HTERT RPE-1 (cell line): ENCODE data around the gene AFF1.

Experiments
- in situ Hi-C: fragments of 300-500 bp; cut with MboI; formaldehyde crosslinking; loops from 4 replicates; pipeline ENCODE4 v1.14.3; 2020; ENCODE audit warnings: low sequenced_read_pairs

Gene AFF1, protein sequence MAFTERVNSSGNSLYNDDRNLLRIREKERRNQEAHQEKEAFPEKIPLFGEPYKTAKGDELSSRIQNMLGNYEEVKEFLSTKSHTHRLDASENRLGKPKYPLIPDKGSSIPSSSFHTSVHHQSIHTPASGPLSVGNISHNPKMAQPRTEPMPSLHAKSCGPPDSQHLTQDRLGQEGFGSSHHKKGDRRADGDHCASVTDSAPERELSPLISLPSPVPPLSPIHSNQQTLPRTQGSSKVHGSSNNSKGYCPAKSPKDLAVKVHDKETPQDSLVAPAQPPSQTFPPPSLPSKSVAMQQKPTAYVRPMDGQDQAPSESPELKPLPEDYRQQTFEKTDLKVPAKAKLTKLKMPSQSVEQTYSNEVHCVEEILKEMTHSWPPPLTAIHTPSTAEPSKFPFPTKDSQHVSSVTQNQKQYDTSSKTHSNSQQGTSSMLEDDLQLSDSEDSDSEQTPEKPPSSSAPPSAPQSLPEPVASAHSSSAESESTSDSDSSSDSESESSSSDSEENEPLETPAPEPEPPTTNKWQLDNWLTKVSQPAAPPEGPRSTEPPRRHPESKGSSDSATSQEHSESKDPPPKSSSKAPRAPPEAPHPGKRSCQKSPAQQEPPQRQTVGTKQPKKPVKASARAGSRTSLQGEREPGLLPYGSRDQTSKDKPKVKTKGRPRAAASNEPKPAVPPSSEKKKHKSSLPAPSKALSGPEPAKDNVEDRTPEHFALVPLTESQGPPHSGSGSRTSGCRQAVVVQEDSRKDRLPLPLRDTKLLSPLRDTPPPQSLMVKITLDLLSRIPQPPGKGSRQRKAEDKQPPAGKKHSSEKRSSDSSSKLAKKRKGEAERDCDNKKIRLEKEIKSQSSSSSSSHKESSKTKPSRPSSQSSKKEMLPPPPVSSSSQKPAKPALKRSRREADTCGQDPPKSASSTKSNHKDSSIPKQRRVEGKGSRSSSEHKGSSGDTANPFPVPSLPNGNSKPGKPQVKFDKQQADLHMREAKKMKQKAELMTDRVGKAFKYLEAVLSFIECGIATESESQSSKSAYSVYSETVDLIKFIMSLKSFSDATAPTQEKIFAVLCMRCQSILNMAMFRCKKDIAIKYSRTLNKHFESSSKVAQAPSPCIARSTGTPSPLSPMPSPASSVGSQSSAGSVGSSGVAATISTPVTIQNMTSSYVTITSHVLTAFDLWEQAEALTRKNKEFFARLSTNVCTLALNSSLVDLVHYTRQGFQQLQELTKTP

DNA sequence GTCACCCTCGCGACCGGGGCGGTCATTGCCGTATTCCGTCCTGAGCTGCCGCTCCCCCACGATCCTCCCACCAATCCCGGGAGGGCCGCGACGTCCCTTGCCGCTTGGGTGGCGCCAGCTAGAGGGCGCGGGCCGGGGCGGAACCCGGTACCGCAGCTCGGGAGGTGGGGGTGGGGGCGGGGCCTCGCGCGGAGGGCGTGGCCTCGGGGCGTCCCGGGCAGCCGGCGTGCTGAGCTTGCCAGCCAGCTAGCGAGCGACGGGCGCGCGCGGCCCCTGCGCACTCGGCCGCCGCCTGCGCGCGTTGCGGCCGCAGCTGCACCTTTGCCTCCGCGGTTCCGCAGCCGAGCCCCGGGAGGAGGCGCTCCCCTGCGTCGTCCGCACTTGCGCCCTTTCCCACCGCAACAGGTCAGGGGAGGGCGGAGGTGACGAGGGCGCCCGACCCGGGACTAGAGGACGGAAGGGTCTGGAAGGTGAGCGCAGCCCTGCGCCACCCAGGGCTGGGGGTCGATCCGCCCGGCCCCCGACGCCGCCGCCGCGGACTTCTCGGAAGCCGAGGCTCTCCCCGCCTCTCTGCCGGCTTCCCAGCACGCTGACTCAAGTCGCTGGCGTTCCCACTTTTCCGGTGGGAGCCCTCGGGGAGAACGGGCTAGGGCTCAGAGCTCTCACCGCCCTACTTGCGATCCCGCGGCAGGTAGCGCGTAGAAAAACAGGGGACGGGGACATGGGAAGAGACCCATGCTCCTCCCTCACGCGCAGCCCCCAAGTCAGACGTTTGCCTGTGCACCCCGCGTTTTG, at the start of gene AFF1:
TSS of gene AFF1 (plus strand) at position 241 of the 795 bp plus-strand sequence. CDS start 13,523 bp downstream, outside the sequence.
- in situ Hi-C loops = no loop called here

DNA sequence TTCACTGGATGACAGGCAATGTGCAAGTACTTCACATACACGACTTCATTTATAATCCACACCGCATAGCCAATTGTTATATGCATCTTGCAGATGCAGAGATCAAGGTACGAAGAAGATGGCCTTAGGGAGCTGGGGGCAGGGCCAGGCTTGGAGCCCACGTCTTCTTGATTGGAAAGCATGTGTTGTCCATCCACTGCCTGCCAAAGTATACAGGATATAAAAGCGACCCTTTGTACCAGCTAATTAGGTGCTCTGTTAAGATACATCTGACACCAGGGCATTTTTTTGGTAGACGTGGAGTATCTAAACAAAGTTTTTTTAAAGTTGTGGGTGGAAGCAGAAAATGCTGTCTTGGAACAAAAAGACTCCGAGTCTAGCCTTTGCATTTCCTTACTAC, 44.0 kb upstream of the AFF1 start:
- in situ Hi-C loops = no loop called here

GRCh38 chr4:86891762-86892635, 42.8 kb upstream of the AFF1 start, which contains the start of gene C4orf36:
C4orf36 (minus strand) TSS chr4:86892422; CDS start chr4:86891520, 902 bp downstream.
- in situ Hi-C loops = no loop called here

DNA sequence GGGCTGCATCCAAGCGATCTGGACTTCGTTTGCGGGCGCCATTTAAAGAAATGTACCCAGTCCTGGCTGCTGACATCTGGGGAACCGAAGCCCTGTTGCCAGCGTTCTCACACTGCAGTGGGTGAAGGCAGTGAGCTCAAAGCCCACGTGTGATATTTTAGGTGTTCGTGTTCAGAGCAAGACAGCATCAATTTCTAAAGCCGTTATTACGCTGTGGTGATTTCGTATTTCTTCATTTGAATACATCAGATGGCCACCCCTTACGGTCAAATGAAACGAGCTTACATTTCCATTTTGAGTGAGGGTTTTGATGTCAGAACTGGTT, 42.2 kb upstream of the AFF1 start:
- in situ Hi-C loops = no loop called here

DNA sequence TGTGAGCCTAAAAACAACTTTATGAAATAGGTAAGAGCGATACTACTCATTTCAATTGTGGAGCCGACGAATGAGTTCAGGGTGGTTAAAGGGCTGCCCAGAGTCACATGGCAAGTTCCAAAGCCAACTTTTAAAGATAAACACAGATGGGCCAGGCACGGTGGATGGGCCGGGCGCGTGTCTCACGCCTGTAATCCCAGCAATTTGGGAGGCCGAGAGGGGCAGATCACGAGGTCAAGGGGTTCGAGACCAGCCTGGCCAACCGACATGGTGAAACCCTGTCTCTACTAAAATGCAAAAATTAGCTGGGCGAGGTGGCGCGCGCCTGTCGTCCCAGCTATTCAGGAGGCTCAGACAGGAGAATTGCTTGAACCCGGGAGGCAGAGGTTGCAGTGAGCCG, 41.7 kb upstream of the AFF1 start:
- in situ Hi-C loops = no loop called here

- in situ Hi-C loops = no loop called here
Measured at GRCh38 chr4:86894455-86894854, 40.4 kb upstream of the AFF1 start.

- in situ Hi-C loops = no loop called here
Measured at GRCh38 chr4:86895692-86896488, 38.9 kb upstream of the AFF1 start.

GRCh38 chr4:86896596-86896995, 38.2 kb upstream of the AFF1 start:
- in situ Hi-C loops = no loop called here

GRCh38 chr4:86898562-86898961, 36.2 kb upstream of the AFF1 start:
- in situ Hi-C loops = no loop called here

DNA sequence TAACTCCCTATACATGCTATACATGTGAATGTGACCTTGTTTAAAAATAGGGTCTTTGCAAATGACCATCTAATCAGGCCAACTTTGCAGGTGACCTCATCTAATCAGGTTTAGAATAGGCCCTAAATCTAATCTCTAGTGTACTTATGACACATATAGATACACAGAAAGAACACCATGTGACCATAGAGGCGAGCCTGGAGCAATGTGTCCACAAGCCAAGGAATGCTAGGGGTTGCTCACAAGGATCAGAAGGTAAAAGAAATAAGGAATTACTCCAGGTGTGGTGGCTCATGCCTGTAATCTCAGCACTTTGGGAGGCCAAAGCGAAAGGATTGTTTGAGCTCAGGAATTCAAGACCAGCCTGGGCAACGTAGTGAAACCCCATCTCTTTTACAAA, 32.9 kb upstream of the AFF1 start:
- in situ Hi-C loops = no loop called here

GRCh38 chr4:86908251-86908657, 26.6 kb upstream of the AFF1 start:
- in situ Hi-C loops = no loop called here

DNA sequence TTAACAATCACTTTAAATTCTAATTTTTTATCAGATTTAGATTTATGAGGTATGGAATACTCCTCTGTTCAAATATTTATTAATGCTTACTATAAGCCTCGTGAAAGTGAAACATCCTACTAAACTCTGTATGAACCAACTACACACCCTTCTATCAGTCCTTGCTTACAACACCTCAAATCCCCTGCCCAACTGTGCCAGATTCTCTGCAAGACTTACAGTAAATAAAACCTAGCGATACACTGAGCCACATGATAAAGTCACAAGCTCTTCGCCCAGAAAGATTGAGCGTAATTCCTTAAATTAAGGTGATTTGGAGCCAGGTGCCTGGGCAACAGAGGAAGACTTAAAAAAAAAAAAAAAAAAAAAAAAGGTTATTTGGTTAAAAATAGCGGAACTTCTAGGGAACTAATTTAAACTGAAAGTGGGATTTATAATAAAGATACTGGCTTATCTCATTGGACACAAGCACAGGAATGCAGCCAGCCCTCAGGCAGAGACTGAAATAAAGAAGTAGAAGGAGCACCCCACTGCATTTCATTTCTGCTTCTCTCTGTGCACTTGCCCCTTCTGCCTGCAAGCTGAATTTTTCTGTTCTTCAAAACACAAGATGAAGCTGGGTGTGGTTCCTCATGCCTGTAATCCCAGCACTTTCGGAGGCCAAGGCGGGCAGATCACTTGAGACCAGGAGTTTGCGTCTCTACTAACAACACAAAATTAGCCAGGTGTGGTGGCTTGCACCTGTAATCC, 25.1 kb upstream of the AFF1 start:
- in situ Hi-C loops = no loop called here

DNA sequence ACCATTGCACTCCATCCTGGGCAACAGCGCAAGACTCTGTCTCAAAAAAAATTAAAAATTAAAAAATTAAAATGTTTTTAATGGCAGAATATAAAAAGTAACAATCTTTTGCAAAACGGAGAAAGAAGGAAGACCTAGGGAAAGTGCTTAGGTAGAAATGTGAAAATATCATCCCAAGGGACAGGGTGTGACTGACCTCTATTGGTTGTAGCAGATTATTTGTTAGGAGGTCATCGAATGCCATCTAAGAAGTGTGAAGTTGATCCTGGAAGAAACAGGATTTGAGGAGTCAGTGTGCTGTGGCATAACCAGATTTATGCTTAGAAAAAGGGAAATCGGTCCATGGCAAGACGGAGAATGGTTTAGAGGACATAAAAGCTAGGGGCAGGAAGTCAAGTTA, 24.4 kb upstream of the AFF1 start:
- in situ Hi-C loops = no loop called here

DNA sequence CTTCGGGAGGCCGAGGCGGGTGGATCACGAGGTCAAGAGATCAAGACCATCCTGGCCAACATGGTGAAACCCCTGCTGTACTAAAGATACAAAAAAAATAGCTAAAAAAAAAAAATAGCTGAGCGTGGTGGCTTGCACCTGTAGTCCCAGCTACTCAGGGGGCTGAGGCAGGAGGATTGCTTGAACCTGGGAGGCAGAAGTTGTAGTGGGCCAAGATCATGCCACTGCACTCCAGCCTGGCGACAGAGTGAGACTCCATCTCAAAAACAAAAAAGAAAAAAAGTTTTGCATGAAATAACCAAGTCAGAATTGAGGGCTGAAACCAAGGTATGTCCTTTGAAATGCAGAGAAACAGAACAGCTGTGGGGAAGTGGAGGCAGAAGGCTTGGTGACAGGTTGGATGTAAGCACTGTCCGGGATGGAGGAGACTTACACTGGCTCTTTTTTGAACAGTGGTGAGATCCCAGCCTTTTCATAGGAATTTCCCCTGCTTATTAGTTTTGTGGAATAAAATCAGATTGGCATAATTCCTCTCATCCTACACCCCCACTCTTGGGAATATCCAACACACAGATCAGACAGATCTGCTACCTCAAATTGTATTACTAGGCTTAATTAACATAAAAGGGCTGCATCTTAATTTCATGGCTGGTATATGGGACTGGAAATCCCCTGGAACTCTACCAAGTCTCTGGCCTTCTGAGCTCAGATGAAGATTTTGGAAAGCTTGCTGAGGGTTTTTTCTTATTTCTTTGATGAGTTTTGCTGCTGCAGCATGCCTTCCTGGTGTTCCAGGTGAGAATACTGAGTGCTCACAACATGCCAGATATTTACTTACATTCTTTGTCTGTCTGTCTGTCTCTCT, 23.8 kb upstream of the AFF1 start:
- in situ Hi-C loops = no loop called here

GRCh38 chr4:86916392-86916791, 18.4 kb upstream of the AFF1 start:
- in situ Hi-C loops = no loop called here

DNA sequence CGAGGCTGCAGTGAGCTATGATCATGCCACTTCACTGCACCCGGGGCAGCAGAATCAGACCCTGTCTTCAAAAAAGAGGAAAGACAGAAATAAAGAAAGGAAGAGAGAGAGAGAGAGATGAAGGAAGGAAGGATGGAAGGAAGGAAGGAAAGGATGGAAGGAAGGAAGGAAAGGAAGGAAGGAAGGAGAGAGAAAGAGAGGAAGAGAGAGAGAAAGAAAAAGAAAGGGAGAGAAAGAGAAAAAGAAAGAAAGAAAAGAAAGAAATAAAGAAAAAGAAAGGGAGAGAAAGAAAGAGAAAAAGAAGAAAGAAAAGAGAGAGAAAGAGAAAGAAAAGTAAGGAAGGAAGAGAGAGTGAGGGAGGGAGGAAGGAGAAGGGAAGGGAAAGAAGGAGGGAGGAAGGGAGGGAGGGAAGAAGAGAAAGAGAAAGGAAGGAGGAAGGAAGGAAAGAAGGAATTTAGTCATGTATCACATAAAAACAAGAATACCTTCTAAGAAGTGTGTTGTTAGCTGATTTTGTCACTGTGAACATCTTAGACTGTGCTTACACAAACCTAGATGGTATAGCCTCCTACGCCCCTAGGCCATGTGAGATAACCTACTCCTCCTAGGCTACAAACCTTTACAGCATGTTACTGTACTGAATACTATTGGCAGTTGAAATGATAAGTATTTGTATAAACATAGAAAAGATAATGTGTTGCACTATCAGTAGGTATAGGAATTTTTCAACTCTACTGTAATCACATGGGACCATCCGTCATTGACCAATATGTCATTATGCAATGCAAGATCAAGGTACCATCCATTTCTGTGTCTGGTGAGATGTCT, 17.4 kb upstream of the AFF1 start:
- in situ Hi-C loops = no loop called here
